ENCODE data around the gene ZNF467. TPM values are rescaled to one million over a fixed set of nuclear protein-coding genes. Genes with fewer than 3 reads are reported as not detected.

ZNF467 gene
- total and polyA plus RNA-seq, 2 experiments from 2014 or later: 0.10 to 0.40 TPM

DNA sequence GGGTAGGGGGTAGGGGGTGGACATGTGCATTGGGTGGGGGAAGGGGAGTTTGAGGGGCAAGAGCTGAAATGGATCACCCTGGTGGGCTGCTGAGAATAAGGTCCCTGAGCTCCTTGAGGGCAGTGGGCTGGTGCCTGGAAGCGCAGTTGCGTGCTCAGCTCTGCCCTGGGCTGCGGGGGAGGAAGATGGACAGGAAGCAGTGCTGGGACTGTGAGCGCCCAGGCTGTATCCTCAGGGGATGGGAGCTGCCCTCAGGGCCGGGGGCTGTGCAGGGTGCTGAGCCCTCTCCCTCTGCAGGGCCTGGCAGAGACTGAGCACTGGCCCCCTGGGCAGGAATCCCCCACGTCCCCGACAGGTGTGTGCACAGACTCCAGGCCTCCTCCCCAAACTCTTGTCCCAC, 24.4 kb upstream of the ZNF467 start:
- Mint-ChIP-seq H3K27ac (no peak overlapping the region), H3K4me1 (peaks cover 4% of the 10 kb centered on the region; the same call in 2 of the 3 replicates), H3K36me3 (ENCODE audit: low read depth) (no peaks in the 10 kb centered on the region), H3K27me3 (ENCODE audit: insufficient read depth, low read depth, poor library complexity) (peaks cover 17% of the 10 kb centered on the region), H3K9me3 (no peaks in the 10 kb centered on the region), H3K4me3 (no peak overlapping the region)
- Histone ChIP-seq H3K4me2 (no peak overlapping the region), H3F3A (replicated peaks; ENCODE audit: low read depth) (no peaks in the 10 kb centered on the region), H3K9me2 (ENCODE audit: insufficient read depth) (no peaks in the 10 kb centered on the region), H4K20me1 (replicated peaks; ENCODE audit: insufficient read depth) (no peaks in the 10 kb centered on the region), H3K4me3 (no peak overlapping the region), H3K27me3 (ENCODE audit: insufficient read depth) (no peaks in the 10 kb centered on the region), H2AFZ (no peak overlapping the region), H3K36me3 (ENCODE audit: insufficient read depth) (no peaks in the 10 kb centered on the region), H3K79me2 (replicated peaks; ENCODE audit: insufficient read depth) (no peaks in the 10 kb centered on the region), H3K4me1 (ENCODE audit: insufficient read depth) (no peaks in the 10 kb centered on the region), H3K27ac (ENCODE audit: low read depth) (no peak overlapping the region)
- ATAC-seq: no peak
- TF ChIP-seq POLR2AphosphoS5 (IDR thresholded peaks at IDR 0.05; ENCODE audit: low read depth) (no peak), EZH2 (IDR thresholded peaks at IDR 0.05; ENCODE audit: low read depth, unreplicated experiment) (no peak), EZH2phosphoT487 (IDR thresholded peaks at IDR 0.05; ENCODE audit: unreplicated experiment) (no peak), ZNF114 (CRISPR knock-in tag; IDR thresholded peaks at IDR 0.05) (no peak), ZNF331 (CRISPR knock-in tag; IDR thresholded peaks at IDR 0.05; ENCODE audit: low read depth) (no peak), NANOG (IDR thresholded peaks at IDR 0.05; ENCODE audit: borderline replicate concordance) (no peak)
- TF ChIP-seq, protein P1, sequence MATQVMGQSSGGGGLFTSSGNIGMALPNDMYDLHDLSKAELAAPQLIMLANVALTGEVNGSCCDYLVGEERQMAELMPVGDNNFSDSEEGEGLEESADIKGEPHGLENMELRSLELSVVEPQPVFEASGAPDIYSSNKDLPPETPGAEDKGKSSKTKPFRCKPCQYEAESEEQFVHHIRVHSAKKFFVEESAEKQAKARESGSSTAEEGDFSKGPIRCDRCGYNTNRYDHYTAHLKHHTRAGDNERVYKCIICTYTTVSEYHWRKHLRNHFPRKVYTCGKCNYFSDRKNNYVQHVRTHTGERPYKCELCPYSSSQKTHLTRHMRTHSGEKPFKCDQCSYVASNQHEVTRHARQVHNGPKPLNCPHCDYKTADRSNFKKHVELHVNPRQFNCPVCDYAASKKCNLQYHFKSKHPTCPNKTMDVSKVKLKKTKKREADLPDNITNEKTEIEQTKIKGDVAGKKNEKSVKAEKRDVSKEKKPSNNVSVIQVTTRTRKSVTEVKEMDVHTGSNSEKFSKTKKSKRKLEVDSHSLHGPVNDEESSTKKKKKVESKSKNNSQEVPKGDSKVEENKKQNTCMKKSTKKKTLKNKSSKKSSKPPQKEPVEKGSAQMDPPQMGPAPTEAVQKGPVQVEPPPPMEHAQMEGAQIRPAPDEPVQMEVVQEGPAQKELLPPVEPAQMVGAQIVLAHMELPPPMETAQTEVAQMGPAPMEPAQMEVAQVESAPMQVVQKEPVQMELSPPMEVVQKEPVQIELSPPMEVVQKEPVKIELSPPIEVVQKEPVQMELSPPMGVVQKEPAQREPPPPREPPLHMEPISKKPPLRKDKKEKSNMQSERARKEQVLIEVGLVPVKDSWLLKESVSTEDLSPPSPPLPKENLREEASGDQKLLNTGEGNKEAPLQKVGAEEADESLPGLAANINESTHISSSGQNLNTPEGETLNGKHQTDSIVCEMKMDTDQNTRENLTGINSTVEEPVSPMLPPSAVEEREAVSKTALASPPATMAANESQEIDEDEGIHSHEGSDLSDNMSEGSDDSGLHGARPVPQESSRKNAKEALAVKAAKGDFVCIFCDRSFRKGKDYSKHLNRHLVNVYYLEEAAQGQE (IDR thresholded peaks at IDR 0.05; ENCODE audit: unreplicated experiment): no peak
- DNase-seq (ENCODE audit: low spot score): no peak

DNA sequence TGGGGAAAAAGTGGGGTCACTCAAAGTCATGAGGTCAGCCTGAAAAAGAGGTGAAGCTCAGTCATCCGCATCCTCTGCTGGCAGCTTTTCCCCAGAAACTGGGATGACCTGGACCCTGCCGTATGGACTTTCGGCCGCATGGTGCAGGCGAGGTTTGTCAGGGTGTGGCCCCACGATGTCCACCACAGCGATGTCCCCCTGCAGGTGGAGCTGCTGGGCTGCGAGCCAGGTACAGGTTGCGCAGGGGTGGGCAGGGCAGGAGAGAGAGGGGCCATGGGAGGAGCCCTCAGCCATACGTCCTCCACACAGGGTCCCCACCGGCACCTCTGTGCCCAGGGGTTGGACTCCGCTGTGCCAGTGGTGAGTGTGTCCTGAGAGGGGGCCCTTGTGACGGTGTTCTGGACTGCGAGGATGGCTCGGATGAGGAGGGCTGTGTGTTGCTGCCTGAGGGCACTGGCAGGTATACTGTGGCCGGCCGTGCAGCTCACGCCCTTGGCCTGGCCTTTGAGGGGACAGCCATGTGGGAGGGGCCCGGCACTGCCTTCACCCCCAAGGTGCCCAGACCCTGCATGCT, 23.0 kb upstream of the ZNF467 start:
- no peak overlapping the region for H3K27ac Mint-ChIP-seq
- peak; percentile 55 for DNase-seq (ENCODE audit: low spot score)
- H3F3A ChIP-seq (replicated peaks; ENCODE audit: low read depth): no peaks in the 10 kb centered on the region
- TF ChIP-seq STAT1 (IDR thresholded peaks at IDR 0.05; ENCODE audit: unreplicated experiment) (no peak), ZNF331 (CRISPR knock-in tag; IDR thresholded peaks at IDR 0.05; ENCODE audit: low read depth) (no peak), EZH2phosphoT487 (IDR thresholded peaks at IDR 0.05; ENCODE audit: unreplicated experiment) (no peak)
- TF ChIP-seq, protein P1 (IDR thresholded peaks at IDR 0.05; ENCODE audit: unreplicated experiment): no peak

More for the DNA sequence above, 23.0 kb upstream of the ZNF467 start:
- H3K4me3 ChIP-seq: no peak overlapping the region
- H3K36me3 ChIP-seq (ENCODE audit: insufficient read depth): no peaks in the 10 kb centered on the region
- H3K4me2 ChIP-seq: no peak overlapping the region
- H3K4me1 Mint-ChIP-seq: peaks cover 4% of the 10 kb centered on the region; the same call in 2 of the 3 replicates
- no peaks in the 10 kb centered on the region for H4K20me1 ChIP-seq (replicated peaks; ENCODE audit: insufficient read depth)
- H3K27me3 Mint-ChIP-seq (ENCODE audit: insufficient read depth, low read depth, poor library complexity): peaks cover 19% of the 10 kb centered on the region
- H3K27me3 ChIP-seq (ENCODE audit: insufficient read depth): no peaks in the 10 kb centered on the region
- ATAC-seq: peak; percentile 47
- H3K9me3 Mint-ChIP-seq: no peaks in the 10 kb centered on the region
- H3K79me2 ChIP-seq (replicated peaks; ENCODE audit: insufficient read depth): no peaks in the 10 kb centered on the region
- no peak overlapping the region for H3K4me3 Mint-ChIP-seq
- H3K9me2 ChIP-seq (ENCODE audit: insufficient read depth): no peaks in the 10 kb centered on the region
- H3K4me1 ChIP-seq (ENCODE audit: insufficient read depth): no peaks in the 10 kb centered on the region
- H2AFZ ChIP-seq: no peak overlapping the region
- H3K27ac ChIP-seq (ENCODE audit: low read depth): no peak overlapping the region
- H3K36me3 Mint-ChIP-seq (ENCODE audit: low read depth): no peaks in the 10 kb centered on the region
